Stimulated activated CD4-positive, alpha-beta T cell treated with anti-CD3 and anti-CD28 coated beads, TNF-alpha, amount 100 ng/mL, for 4 hours (primary cell): ENCODE measurements around the gene SLC25A39.
"Not testable (repeated sequence)": the region's sequence is repeated elsewhere in the genome, so short reads cannot be mapped to it uniquely, and the experiment has no call there.

ENCODE experiments used
- DNase-seq, 3 experiments: peaks; one replicate each; pipeline ENCODE4 v3.0.0-alpha.2; 2020; ENCODE audit warnings: low read depth in 3 of 3

Gene SLC25A39

GRCh38 chr17:44354582-44355561, 30.2 kb upstream of the SLC25A39 start:
- peak; percentile 27 to 43 (median 42) for DNase-seq

DNA sequence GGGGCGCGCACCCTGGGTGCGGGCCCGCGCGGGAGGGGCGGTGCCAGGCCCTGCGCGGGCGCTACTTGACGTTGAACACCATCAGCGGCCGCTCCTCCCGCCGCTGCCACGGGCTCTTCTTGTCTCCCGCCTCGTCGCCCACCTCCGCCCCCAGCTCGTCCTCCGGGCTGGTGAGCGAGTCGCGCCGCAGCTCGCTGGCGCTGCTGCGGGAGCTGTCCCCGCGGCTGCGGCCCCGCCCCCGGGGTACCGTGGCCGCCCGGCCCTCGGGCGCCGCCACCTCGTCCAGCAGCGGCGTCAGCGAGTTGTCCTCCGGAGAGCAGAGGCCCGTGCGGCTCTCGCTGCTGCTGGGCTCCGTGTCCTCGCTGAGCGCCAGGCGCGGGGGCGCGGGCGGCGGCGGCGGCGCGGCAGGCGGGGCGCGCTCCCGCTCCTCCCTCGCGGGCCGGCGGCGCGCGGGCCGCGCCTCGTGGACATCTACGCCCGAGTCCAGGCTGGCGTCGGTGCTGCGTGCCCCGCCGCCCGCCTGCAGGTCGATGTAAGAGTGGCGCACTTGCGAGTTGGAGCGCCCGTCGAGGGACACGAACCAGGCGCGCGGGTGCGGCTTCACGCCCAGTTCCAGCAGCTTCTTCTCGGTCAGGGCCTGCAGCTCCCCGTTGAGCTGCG, 29.2 kb upstream of the SLC25A39 start:
- DNase-seq: no peak

DNA sequence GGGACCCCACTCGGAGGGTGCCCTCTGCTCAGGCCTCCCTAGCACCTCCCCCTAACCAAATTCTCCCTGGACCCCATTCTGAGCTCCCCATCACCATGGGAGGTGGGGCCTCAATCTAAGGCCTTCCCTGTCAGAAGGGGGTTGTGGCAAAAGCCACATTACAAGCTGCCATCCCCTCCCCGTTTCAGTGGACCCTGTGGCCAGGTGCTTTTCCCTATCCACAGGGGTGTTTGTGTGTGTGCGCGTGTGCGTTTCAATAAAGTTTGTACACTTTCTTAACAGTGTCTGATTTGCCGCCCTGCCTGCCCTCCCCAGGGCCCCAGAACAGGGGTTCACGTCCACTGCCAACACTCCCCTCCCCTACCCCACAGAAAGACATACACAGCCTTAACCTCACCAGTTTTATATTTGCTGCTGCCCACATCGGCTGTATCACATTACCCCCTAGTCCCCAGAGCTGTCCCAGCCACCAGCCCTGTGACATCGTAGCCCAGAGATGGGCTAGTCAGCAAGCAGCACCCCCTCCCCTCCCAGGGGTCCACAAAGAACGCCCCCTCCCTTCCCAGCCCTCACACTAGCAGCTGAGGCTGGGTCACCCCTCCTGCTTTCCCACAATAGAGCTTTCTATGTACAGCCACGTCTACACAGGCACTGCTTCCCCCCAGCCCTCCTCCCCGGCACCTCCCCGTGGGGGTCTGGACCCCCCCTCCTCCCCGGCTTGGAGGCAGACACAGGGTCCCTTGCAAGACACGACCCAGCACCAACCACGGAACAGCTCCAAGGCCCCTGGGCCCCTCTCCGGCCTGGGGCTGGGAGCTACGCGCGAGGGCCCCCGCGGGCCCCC, 28.4 kb upstream of the SLC25A39 start:
- DNase-seq: no peak

DNA sequence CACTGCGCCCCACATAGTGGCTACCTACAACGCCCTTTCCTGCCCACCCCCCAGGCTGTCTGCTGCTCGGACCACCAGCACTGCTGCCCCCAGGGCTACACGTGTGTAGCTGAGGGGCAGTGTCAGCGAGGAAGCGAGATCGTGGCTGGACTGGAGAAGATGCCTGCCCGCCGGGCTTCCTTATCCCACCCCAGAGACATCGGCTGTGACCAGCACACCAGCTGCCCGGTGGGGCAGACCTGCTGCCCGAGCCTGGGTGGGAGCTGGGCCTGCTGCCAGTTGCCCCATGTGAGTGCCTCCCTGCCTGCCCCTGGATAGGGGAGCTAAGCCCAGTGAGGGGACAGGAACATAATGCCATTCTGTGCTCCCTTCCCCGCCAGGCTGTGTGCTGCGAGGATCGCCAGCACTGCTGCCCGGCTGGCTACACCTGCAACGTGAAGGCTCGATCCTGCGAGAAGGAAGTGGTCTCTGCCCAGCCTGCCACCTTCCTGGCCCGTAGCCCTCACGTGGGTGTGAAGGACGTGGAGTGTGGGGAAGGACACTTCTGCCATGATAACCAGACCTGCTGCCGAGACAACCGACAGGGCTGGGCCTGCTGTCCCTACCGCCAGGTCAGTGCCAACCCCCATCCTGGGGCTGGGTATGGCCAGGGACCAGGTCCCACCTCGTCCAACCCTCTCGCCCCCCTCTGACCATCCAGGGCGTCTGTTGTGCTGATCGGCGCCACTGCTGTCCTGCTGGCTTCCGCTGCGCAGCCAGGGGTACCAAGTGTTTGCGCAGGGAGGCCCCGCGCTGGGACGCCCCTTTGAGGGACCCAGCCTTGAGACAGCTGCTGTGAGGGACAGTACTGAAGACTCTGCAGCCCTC, 27.6 kb upstream of the SLC25A39 start:
- DNase-seq: no peak

GRCh38 chr17:44351464-44351863, 26.8 kb upstream of the SLC25A39 start:
- no peak for DNase-seq

DNA sequence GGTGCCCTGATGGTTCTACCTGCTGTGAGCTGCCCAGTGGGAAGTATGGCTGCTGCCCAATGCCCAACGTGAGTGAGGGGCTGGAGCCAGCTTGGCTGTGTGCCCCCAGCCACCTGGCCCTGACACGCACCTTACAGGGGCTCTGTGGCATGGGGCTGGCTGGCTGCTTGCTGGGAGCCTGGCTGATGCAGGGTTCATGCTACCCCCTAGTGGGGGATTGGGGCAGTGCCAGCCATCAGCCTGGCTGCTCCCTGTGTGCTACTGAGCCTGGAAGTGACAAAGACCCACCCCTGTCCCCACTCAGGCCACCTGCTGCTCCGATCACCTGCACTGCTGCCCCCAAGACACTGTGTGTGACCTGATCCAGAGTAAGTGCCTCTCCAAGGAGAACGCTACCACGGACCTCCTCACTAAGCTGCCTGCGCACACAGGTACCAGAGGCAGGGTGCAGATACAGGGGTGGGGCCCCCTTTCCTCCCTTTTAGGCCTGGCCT, 26.2 kb upstream of the SLC25A39 start:
- peak; percentile 57 to 61 (median 59) for DNase-seq

- DNase-seq: no peak
Observed at GRCh38 chr17:44349553-44350070, 25.0 kb upstream of the SLC25A39 start.

DNA sequence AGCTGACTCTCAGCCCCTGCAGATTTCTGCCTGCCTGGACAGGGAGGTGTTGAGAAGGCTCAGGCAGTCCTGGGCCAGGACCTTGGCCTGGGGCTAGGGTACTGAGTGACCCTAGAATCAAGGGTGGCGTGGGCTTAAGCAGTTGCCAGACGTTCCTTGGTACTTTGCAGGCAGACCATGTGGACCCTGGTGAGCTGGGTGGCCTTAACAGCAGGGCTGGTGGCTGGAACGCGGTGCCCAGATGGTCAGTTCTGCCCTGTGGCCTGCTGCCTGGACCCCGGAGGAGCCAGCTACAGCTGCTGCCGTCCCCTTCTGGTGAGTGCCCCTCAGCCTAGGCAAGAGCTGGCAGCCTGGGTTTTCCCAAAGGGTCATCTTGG, 24.4 kb upstream of the SLC25A39 start:
- DNase-seq: no peak

DNA sequence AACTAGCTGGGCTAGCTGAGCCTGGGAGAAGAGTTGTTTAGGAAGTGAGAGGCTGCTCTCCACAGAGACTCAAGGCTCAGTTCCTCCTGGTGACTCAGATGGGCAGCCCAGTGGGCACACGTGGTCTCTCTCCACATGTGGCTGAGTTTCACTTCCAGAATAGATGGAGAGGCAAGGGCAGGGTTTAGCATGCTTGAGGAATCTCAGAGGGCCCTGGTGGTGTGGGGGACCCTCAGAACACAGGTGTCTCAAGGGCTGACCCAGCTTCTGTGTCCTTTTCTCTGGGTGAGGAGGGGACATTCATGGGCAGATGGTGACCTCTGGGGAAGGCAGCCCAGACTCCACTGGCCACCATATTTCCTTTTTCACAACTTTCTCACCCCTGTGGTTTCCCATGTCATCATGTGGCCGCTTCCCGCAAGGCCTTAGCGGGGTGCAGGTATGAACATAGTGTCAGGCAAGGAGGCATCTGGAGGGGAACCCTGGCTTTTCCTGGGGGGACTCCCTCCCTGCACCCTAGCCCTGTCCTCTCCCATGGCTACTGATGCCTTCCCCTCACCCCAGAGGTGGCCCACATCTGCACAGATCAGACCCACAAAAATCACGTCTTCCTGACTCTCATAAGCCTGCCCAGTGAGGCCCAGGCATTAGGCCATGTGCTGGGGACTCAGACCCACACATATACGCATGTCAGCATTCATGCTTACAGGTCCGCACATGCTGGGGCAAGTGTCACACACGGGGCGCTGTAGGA, 23.8 kb upstream of the SLC25A39 start:
- no peak for DNase-seq

- not testable (repeated sequence) for DNase-seq
Observed at GRCh38 chr17:44347206-44348055, 22.8 kb upstream of the SLC25A39 start.

DNA sequence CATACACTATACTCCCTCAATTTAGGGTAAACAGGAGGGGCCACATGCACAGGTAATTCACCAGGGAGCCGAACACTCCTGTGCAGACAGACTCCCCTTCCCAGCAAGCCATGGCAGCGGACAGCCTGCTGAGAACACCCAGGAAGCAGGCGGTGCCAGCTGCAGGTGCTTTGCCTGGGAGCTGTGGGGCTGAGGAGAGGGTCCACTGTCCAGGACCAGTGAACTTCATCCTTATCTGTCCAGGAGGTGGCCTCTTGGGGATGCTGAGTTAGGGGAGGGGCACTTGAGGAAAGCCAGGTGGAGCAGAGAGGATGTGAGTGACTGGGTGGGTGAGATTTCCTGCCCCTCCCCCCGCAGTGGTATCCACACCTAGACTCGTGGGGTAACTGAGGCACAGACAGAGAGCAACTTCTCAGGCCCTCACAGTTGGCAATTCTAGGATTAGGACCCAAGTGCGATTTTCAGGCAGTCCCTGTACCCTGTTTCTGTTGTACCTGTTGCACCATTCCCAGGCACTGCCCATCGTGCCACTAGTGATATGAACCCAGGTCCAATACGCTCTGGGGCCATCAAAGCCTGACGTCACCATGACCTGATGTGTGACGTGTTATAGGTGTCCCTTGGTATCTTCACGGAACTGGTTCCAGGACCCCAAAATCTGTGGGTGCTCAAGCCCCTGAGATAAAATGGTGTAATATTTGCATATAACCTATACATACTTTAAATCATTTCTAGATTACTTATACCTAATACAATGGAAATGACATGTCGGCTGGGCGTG, 21.6 kb upstream of the SLC25A39 start:
- no peak for DNase-seq

GRCh38 chr17:44345454-44346026, 20.9 kb upstream of the SLC25A39 start:
- no peak for DNase-seq

GRCh38 chr17:44344939-44345453, 20.4 kb upstream of the SLC25A39 start, which contains the start of gene GRN:
GRN (plus strand) TSS chr17:44345302; CDS start chr17:44349165, 3,863 bp downstream.
- DNase-seq: peak; percentile 51 to 71 (median 69)

- no peak for DNase-seq
Observed at GRCh38 chr17:44343510-44344209, 19.0 kb upstream of the SLC25A39 start.

DNA sequence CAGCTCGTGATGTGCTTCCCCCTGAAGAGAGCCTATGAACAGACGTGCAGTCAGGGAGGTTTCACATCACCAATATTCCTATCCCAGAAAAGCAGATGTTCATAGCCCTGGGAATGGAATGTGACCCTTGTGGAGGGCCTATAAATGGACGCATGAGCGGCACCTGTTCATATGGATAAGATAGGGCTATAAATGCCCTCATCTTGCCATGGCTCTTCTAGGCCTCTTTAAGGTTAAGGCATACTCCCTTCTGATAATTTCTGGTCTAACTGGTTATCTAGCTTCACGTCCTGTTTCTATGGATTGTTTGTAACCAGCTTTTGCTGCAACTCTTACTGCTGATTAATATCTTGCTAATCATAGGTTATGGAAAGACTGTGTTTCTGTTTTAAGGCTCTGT, 15.9 kb upstream of the SLC25A39 start:
- DNase-seq: not testable (repeated sequence)

DNA sequence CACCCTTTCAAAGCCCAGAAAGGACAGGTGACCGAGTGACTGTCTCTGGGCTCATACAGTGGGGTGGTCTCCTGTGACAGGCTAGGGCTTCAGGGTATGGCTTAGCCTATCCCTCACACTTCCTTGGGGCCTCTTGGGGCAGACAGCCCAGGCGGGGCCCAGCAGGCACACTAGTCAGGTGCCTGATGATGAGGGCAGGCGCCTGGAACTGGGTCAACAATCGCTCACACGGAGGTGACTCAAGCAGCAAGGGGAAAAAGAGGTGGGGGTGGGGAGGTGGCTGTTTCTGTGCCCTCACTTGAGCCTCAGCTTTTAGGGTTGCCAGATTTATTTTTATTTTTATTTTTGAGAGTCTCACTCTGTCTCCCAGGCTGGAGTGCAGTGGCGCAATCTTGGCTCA, 14.1 kb upstream of the SLC25A39 start:
- DNase-seq: no peak

- DNase-seq: no peak
Observed at GRCh38 chr17:44335968-44336367, 11.3 kb upstream of the SLC25A39 start.
